CD4-positive, alpha-beta T cell (primary cell): ENCODE measurements around the gene AIFM1. TPM values are rescaled to one million over a fixed set of nuclear protein-coding genes. Genes with fewer than 3 reads are reported as not detected.

Experiments
- ATAC-seq: fragments of 200-7000 bp; cut with Tn5 transposase; one replicate; pipeline ENCODE4 v1.10.0; 2022; ENCODE audit warnings: mild to moderate bottlenecking; ENCODE audit not compliant: poor library complexity
- CTCF ChIA-PET: fragments of 350-600 bp; sonication (Branson Sonifier 250); formaldehyde crosslinking; loops from one replicate; lab custom pipeline; 2021; ENCODE audit warnings: antibody characterized with exemption, inconsistent platforms; lab: Charles Lee
- POLR2A ChIA-PET: fragments of 350-600 bp; sonication (Branson Sonifier 250); formaldehyde crosslinking; loops from one replicate; lab custom pipeline; 2021; ENCODE audit warnings: antibody characterized with exemption, inconsistent platforms; lab: Charles Lee
- DNase-seq, 14 experiments: peaks; one replicate each; pipeline ENCODE4 v3.0.0-alpha.2; 2013 to 2020; ENCODE audit warnings: mixed read lengths in 2 of 14
- H3K27ac ChIP-seq, 2 donors: one replicate each; pipeline versions ENCODE4 v1.5.1 to v1.7.0; 2013; ENCODE audit warnings: low read length in 2 of 2, low read depth in 1 of 2, mild to moderate bottlenecking in 1 of 2
- H3K27me3 ChIP-seq, 2 experiments: 1 replicate in 1 of 2; 2 replicates in 1 of 2; pipeline versions ENCODE4 v1.6.1 to v1.7.0; 2013; ENCODE audit warnings: low read length in 2 of 2, control low read depth in 1 of 2, mild to moderate bottlenecking in 1 of 2, moderate library complexity in 1 of 2; ENCODE audit not compliant: insufficient read depth in 2 of 2, control insufficient read depth in 1 of 2
- H3K36me3 ChIP-seq: one replicate; pipeline ENCODE4 v1.6.1; 2013; ENCODE audit warnings: low read length, control low read depth; ENCODE audit not compliant: insufficient read depth
- H3K4me1 ChIP-seq: one replicate; pipeline ENCODE4 v1.6.1; 2013; ENCODE audit warnings: low read length, control low read depth; ENCODE audit not compliant: insufficient read depth
- H3K4me3 ChIP-seq: one replicate; pipeline ENCODE4 v1.5.1; 2013; ENCODE audit warnings: mild to moderate bottlenecking, low read length, moderate library complexity
- H3K9me3 ChIP-seq, 2 experiments: 1 replicate in 1 of 2; 2 replicates in 1 of 2; pipeline versions ENCODE4 v1.6.1 to v1.7.0; 2013; ENCODE audit warnings: low read length in 2 of 2, mild to moderate bottlenecking in 2 of 2, control low read depth in 1 of 2, moderate library complexity in 1 of 2; ENCODE audit not compliant: control insufficient read depth in 1 of 2, insufficient read depth in 1 of 2
- H3K27ac Mint-ChIP-seq: one replicate; pipeline ENCODE4 v1.8.0; 2020; ENCODE audit warnings: mixed read lengths
- H3K27me3 Mint-ChIP-seq: one replicate; pipeline ENCODE4 v1.8.0; 2021; ENCODE audit warnings: mixed read lengths
- H3K36me3 Mint-ChIP-seq: one replicate; pipeline ENCODE4 v1.8.0; 2021; ENCODE audit warnings: low read depth, mixed read lengths
- H3K4me1 Mint-ChIP-seq: one replicate; pipeline ENCODE4 v1.8.0; 2021; ENCODE audit warnings: low read depth, mixed read lengths
- H3K4me3 Mint-ChIP-seq: one replicate; pipeline ENCODE4 v1.8.0; 2020; ENCODE audit warnings: mild to moderate bottlenecking, mixed read lengths
- H3K9me3 Mint-ChIP-seq: one replicate; pipeline ENCODE4 v1.8.0; 2020; ENCODE audit warnings: mixed read lengths
- CTCF ChIP-seq: fragments of 200-600 bp; IDR thresholded peaks from one replicate; pipeline ENCODE4 v1.8.0; 2022; ENCODE audit warnings: antibody characterized with exemption, mild to moderate bottlenecking
- intact Hi-C, 2 experiments: fragments of 100-400 bp; cut with DNase I in 1 of 2; cut with micrococcal nuclease in 1 of 2; formaldehyde crosslinking; loops; one replicate each; pipeline versions ENCODE4 v1.15.1 to v1.9.0; 2023 to 2025; cut with DNase I, micrococcal nuclease
- total RNA-seq, 174 experiments: library from RNA in 2 of 174; stranded (reverse) in 2 of 174; gene quantifications; one replicate each; pipeline ENCODE4 v1.2.3 and lab custom pipeline; 2021 to 2026

The AIFM1 gene
- total RNA-seq, 2 experiments from 2014 or later = 6.1 to 6.4 TPM

GRCh38 chrX:130184857-130185256 is 19.2 kb upstream of the AIFM1 start:
- no peak overlapping the region for H3K27ac Mint-ChIP-seq
- no peaks in the 10 kb centered on the region for H3K27me3 Mint-ChIP-seq
- Histone ChIP-seq H3K4me3 (no peak overlapping the region), H3K27me3 (no peaks in the 10 kb centered on the region), H3K9me3 (no peaks in the 10 kb centered on the region), H3K27ac (no peak overlapping the region), H3K4me1 (peaks cover 18% of the 10 kb centered on the region), H3K36me3 (peaks cover 8% of the 10 kb centered on the region)
- H3K9me3 Mint-ChIP-seq = no peaks in the 10 kb centered on the region
- ATAC-seq = no peak
- peaks cover 6% of the 10 kb centered on the region for H3K36me3 Mint-ChIP-seq
- no peak for DNase-seq
- H3K4me1 Mint-ChIP-seq = peaks cover 14% of the 10 kb centered on the region
- H3K4me3 Mint-ChIP-seq = no peak overlapping the region
- intact Hi-C loops = no loop called here
- POLR2A ChIA-PET = no interaction called here
- no peak for TF ChIP-seq CTCF
- CTCF ChIA-PET = no interaction called here

GRCh38 chrX:130184168-130184567 is 18.5 kb upstream of the AIFM1 start:
- no peak overlapping the region for H3K27ac ChIP-seq
- ChIA-PET CTCF (no interaction called here), POLR2A (no interaction called here)
- intact Hi-C loops = no loop called here
- H3K27me3 ChIP-seq = no peaks in the 10 kb centered on the region
- no peaks in the 10 kb centered on the region for H3K9me3 Mint-ChIP-seq
- no peak overlapping the region for H3K4me3 ChIP-seq
- peaks cover 21% of the 10 kb centered on the region for H3K4me1 Mint-ChIP-seq
- TF ChIP-seq CTCF = no peak
- H3K27me3 Mint-ChIP-seq = no peaks in the 10 kb centered on the region
- peak overlapping the region; percentile 81 for H3K27ac Mint-ChIP-seq
- H3K36me3 Mint-ChIP-seq = peaks cover 12% of the 10 kb centered on the region
- peaks cover 11% of the 10 kb centered on the region for H3K36me3 ChIP-seq
- DNase-seq (no peak), ATAC-seq (no peak)
- no peak overlapping the region for H3K4me3 Mint-ChIP-seq
- H3K4me1 ChIP-seq = peaks cover 22% of the 10 kb centered on the region
- no peaks in the 10 kb centered on the region for H3K9me3 ChIP-seq

- ATAC-seq (peak; percentile 81), DNase-seq (peak in 4 of 14 experiments; percentile 27 to 63 (median 52))
- Histone ChIP-seq H3K27me3 (no peaks in the 10 kb centered on the region), H3K27ac (no peak overlapping the region), H3K4me3 (no peak overlapping the region), H3K4me1 (peaks cover 55% of the 10 kb centered on the region), H3K36me3 (peaks cover 12% of the 10 kb centered on the region), H3K9me3 (no peaks in the 10 kb centered on the region)
- peak overlapping the region; percentile 90 for H3K27ac Mint-ChIP-seq
- POLR2A ChIA-PET = interaction anchor here (0.6 to 1.0 kb wide), 2 partner anchors 8 to 33 kb away, joined by 3 to 4 read pairs; partner anchors contain the start of gene RAB33A
- H3K9me3 Mint-ChIP-seq = no peaks in the 10 kb centered on the region
- H3K36me3 Mint-ChIP-seq = peaks cover 26% of the 10 kb centered on the region
- CTCF ChIA-PET = no interaction called here
- TF ChIP-seq CTCF = no peak
- peaks cover 52% of the 10 kb centered on the region for H3K4me1 Mint-ChIP-seq
- H3K4me3 Mint-ChIP-seq = peak overlapping the region; percentile 64
- H3K27me3 Mint-ChIP-seq = no peaks in the 10 kb centered on the region
- intact Hi-C loops = loop anchor here in 1 of 2 experiments (1.0 kb wide), 1 partner anchor 21 kb away; no protein-coding TSS in a partner anchor
Measured at GRCh38 chrX:130179579-130180215, 14.1 kb upstream of the AIFM1 start.
